GM12874 (cell line): ENCODE results near the gene MBD4.

ENCODE experiments used
- CTCF ChIP-seq: IDR thresholded peaks from 2 replicates; pipeline ENCODE4 v1.5.1; 2011; ENCODE audit warnings: low read depth, mild to moderate bottlenecking, control low read depth, low read length, moderate library complexity; ENCODE audit not compliant: insufficient read depth

The MBD4 gene

GRCh38 chr3:129402210-129402609, 37.5 kb downstream of the MBD4 start:
- no peak for TF ChIP-seq CTCF

- no peak for TF ChIP-seq CTCF
These were observed 39.8 kb downstream of the MBD4 start for GRCh38 chr3:129399895-129400357.

- TF ChIP-seq CTCF, result peak; percentile 70
These were observed 40.4 kb downstream of the MBD4 start for GRCh38 chr3:129399145-129399894.

DNA sequence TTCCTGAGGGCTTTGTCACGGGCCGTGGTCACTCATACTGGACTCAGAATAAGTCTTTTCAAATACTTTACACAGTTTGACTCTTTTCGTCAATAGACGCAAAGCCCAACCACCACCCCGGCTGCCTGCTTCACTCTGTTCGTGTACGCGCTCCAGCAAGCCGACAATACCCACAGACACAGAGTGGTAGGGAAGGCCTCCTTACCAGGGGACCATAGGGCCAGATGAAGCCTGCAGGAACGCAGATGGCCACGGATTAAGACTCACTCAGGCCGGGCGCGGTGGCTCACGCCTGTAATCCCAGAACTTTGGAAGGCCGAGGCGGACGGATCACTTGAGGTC, 41.0 kb downstream of the MBD4 start:
- TF ChIP-seq CTCF, result no peak

DNA sequence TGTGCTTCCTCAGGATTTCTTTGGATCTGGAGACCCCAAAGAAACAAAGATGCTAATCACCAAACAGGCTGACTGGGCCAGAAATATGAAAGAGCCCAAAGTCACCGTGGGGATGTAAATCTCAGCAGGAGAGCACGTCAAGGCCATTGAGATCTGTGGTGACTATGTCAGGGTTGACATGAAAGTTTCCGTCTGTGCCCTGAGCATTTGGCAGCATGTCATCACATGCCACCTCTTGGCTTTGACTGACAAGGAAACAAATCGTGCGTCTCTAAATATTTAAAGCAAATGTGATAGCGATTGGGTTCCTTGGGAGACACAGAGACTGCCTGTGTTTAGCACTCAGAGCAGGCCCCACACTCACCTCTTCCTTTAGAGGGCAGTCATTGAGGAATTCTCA, 46.5 kb downstream of the MBD4 start:
- TF ChIP-seq CTCF, result no peak

DNA sequence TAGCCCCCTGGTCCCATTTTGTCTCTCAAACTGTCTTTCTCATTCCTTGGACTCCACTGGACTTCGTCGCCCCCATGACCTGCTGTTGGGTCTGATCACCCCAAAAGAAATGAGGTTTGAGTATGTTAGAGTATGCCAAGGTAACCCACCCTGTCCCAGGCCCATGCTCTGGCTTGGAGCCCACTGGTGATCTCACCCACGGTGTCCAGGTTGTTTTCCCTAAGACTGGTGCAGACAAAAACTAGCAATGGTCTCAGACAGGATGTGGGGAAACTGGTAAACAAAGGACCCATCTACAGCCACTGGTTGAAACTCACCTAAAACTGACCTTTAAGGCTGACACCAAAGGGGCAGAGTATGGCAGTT, 50.2 kb downstream of the MBD4 start:
- no peak for TF ChIP-seq CTCF

- TF ChIP-seq CTCF, result no peak
These were observed 52.3 kb downstream of the MBD4 start for GRCh38 chr3:129387487-129387886.
